ENCODE data around the gene MYH13.

DNA sequence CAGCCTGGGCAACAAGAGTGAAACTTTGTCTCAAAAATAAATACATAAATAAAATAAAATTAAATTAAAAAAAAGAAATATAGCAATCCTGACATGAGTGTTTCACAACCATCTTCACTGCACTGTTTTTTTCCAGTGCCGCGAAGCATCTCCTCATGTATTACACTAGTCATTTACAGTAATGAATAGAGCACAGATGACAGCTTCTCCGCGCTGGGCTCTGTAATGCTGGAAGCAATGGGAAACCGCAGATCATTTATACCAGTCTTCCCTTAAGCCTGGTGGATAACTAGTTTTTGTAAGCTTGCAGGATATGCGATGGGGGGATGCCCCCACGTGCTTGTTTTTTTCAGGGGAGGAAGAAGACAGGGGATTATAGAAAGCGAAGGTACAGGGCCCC lies 86.9 kb downstream of the MYH13 start:
- TF ChIP-seq CTCF (IDR thresholded peaks at IDR 0.05) (no peak), TEAD4 (CRISPR knock-in tag; IDR thresholded peaks at IDR 0.05) (no peak), GTF2I (CRISPR knock-in tag; conservative IDR thresholded peaks at IDR 0.05) (no peak), ETV6 (CRISPR knock-in tag; IDR thresholded peaks at IDR 0.05) (no peak), FOXJ3 (CRISPR knock-in tag; IDR thresholded peaks at IDR 0.05; ENCODE audit: borderline replicate concordance) (no peak), ZBTB21 (CRISPR knock-in tag; IDR thresholded peaks at IDR 0.05; ENCODE audit: borderline replicate concordance) (no peak), MAX (CRISPR knock-in tag; IDR thresholded peaks at IDR 0.05) (no peak), KAT7 (CRISPR knock-in tag; IDR thresholded peaks at IDR 0.05; ENCODE audit: borderline replicate concordance) (no peak), SP1 (CRISPR knock-in tag; conservative IDR thresholded peaks at IDR 0.05) (no peak), TCF7 (CRISPR knock-in tag; IDR thresholded peaks at IDR 0.05; ENCODE audit: low read depth) (no peak), ZBTB43 (CRISPR knock-in tag; IDR thresholded peaks at IDR 0.05) (no peak), ZNF512 (CRISPR knock-in tag; IDR thresholded peaks at IDR 0.05; ENCODE audit: borderline replicate concordance) (no peak)
- TF ChIP-seq, protein P1, sequence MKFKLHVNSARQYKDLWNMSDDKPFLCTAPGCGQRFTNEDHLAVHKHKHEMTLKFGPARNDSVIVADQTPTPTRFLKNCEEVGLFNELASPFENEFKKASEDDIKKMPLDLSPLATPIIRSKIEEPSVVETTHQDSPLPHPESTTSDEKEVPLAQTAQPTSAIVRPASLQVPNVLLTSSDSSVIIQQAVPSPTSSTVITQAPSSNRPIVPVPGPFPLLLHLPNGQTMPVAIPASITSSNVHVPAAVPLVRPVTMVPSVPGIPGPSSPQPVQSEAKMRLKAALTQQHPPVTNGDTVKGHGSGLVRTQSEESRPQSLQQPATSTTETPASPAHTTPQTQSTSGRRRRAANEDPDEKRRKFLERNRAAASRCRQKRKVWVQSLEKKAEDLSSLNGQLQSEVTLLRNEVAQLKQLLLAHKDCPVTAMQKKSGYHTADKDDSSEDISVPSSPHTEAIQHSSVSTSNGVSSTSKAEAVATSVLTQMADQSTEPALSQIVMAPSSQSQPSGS (CRISPR knock-in tag; IDR thresholded peaks at IDR 0.05; ENCODE audit: borderline replicate concordance, low read depth), result no peak
- TF ChIP-seq, protein P2, sequence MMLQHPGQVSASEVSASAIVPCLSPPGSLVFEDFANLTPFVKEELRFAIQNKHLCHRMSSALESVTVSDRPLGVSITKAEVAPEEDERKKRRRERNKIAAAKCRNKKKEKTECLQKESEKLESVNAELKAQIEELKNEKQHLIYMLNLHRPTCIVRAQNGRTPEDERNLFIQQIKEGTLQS (CRISPR knock-in tag; conservative IDR thresholded peaks at IDR 0.05), result no peak
